ENCODE results near the gene EXO5. TPM values are rescaled to one million over a fixed set of nuclear protein-coding genes. Genes with fewer than 3 reads are reported as not detected.

The EXO5 gene
- total RNA-seq, 1 experiment from 2014 or later: 13.4 TPM

DNA sequence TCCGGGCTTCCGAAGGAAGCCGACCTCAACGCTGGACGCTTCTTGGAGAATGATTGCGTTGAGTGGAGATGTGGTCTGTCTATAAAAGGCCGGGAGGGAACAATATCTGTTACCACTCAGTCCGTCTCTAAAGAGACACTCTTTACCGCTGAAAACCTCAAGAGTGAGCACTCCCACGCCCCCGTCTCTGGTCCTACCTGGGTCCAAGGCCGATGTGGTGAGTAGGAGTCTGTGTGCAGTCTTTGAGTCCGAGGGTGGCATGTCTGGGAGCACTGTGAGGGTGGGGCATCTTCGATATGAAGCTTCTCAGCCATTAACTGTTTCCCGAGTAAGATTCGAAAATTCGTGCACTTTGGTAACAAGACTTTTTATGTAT, 30.9 kb upstream of the EXO5 start:
- Histone ChIP-seq H2BK5ac (ENCODE audit: insufficient read length, low read length) (no peak overlapping the region), H3K4ac (ENCODE audit: low read depth, low read length) (no peak overlapping the region), H3T11ph (ENCODE audit: low read length) (no peak overlapping the region), H4K91ac (ENCODE audit: insufficient read length, low read depth, low read length) (no peak overlapping the region), H3K9me3 (ENCODE audit: control insufficient read depth, low read depth, low read length) (peaks cover 6% of the 10 kb centered on the region), H3K4me2 (ENCODE audit: insufficient read depth, insufficient read length, low read length) (peak overlapping the region; percentile 86), H3K27me3 (ENCODE audit: insufficient read depth, low read length) (no peaks in the 10 kb centered on the region), H3K56ac (ENCODE audit: insufficient read length, low read depth, low read length) (no peak overlapping the region), H2AK5ac (ENCODE audit: insufficient read length, low read length) (no peak overlapping the region), H3K4me1 (ENCODE audit: insufficient read depth, low read length) (no peaks in the 10 kb centered on the region), H3K23ac (ENCODE audit: insufficient read length, low read depth, low read length) (no peak overlapping the region), H2AFZ (ENCODE audit: low read length) (peak overlapping the region; percentile 54), H2BK15ac (ENCODE audit: low read depth, low read length) (no peak overlapping the region), H2BK12ac (ENCODE audit: insufficient read length, low read depth, low read length) (no peak overlapping the region), H3K9ac (ENCODE audit: extremely low read depth, insufficient read length, low read length) (peak overlapping the region; percentile 32), H2BK20ac (ENCODE audit: low read depth, low read length, poor library complexity, severe bottlenecking) (no peak overlapping the region), H3K23me2 (ENCODE audit: insufficient read length, low read depth, low read length, poor library complexity, severe bottlenecking) (peaks cover 4% of the 10 kb centered on the region), H3K79me2 (ENCODE audit: insufficient read depth, low read length) (no peaks in the 10 kb centered on the region), H3K79me1 (ENCODE audit: insufficient read depth, low read depth, low read length, poor library complexity, severe bottlenecking) (no peaks in the 10 kb centered on the region), H3K14ac (ENCODE audit: insufficient read depth, low read length) (no peak overlapping the region), H4K8ac (replicated peaks; ENCODE audit: insufficient read length, low read depth, low read length) (no peak overlapping the region), H4K20me1 (ENCODE audit: control insufficient read depth, insufficient read depth, insufficient read length) (no peaks in the 10 kb centered on the region), H3K18ac (ENCODE audit: insufficient read length, low read depth, low read length) (no peak overlapping the region), H4K5ac (ENCODE audit: insufficient read length, low read depth, low read length) (no peak overlapping the region), H3K27ac (ENCODE audit: insufficient read length, low read depth, low read length) (no peak overlapping the region), H2BK120ac (ENCODE audit: low read depth, low read length, poor library complexity, severe bottlenecking) (no peak overlapping the region)
- H3K4me1 Mint-ChIP-seq: peaks cover 10 to 11% of the 10 kb centered on the region in 2 experiments
- no peaks in the 10 kb centered on the region; the same call in 1 of the 2 replicates for H3K27me3 Mint-ChIP-seq (ENCODE audit: low read depth)
- peaks cover 16 to 22% (median 16%) of the 10 kb centered on the region in 3 experiments for H3K36me3 Mint-ChIP-seq (ENCODE audit: insufficient read depth in 1 of 3, low read depth in 3 of 3)
- no CpG with 5 or more reads among the region's 17 CpGs for WGBS (ENCODE audit: extremely low coverage, insufficient read length, low lambda C conversion rate)
- TF ChIP-seq, protein P1, sequence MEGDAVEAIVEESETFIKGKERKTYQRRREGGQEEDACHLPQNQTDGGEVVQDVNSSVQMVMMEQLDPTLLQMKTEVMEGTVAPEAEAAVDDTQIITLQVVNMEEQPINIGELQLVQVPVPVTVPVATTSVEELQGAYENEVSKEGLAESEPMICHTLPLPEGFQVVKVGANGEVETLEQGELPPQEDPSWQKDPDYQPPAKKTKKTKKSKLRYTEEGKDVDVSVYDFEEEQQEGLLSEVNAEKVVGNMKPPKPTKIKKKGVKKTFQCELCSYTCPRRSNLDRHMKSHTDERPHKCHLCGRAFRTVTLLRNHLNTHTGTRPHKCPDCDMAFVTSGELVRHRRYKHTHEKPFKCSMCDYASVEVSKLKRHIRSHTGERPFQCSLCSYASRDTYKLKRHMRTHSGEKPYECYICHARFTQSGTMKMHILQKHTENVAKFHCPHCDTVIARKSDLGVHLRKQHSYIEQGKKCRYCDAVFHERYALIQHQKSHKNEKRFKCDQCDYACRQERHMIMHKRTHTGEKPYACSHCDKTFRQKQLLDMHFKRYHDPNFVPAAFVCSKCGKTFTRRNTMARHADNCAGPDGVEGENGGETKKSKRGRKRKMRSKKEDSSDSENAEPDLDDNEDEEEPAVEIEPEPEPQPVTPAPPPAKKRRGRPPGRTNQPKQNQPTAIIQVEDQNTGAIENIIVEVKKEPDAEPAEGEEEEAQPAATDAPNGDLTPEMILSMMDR (conservative IDR thresholded peaks at IDR 0.05): no peak
- H3K4me3 Mint-ChIP-seq: peak overlapping the region; percentile 81 to 87
- peaks cover 18 to 30% of the 10 kb centered on the region in 2 experiments for H3K9me3 Mint-ChIP-seq
- no peak overlapping the region; a peak in 1 of 7 replicates for H3K27ac Mint-ChIP-seq
- DNase-seq: no peak
